HepG2 (cell line): Measurements from ENCODE around the gene MGAT4C.

Experiments used
- CHD4 ChIP-seq: fragments of 200-600 bp; sonication (generic); IDR thresholded peaks from 2 replicates; pipeline ENCODE4 v1.7.0; 2017; ENCODE audit warnings: mild to moderate bottlenecking, low read length, borderline replicate concordance
- CTCF ChIP-seq: sonication (generic); formaldehyde crosslinking; IDR thresholded peaks from 2 replicates; pipeline ENCODE4 v1.5.0; 2020; ENCODE audit warnings: mild to moderate bottlenecking, missing genetic modification reagents, moderate library complexity
- FOXJ3 ChIP-seq: sonication (generic); formaldehyde crosslinking; IDR thresholded peaks from 2 replicates; pipeline ENCODE4 v1.4.0; 2020; ENCODE audit warnings: missing genetic modification reagents, mild to moderate bottlenecking, borderline replicate concordance
- FOXK2 ChIP-seq: fragments of 450-650 bp; IDR thresholded peaks from 2 replicates; pipeline ENCODE4 v1.6.1; 2016
- HNRNPL ChIP-seq: fragments of 200-400 bp; formaldehyde crosslinking; IDR thresholded peaks from 2 replicates; pipeline ENCODE4 v1.6.1; 2017; ENCODE audit warnings: mild to moderate bottlenecking, low read depth, low read length
- HOXA9 ChIP-seq: sonication (generic); formaldehyde crosslinking; IDR thresholded peaks from 2 replicates; pipeline ENCODE4 v1.8.1; 2022; ENCODE audit warnings: missing genetic modification reagents, mild to moderate bottlenecking, moderate library complexity, borderline replicate concordance
- IRX3 ChIP-seq: sonication (generic); formaldehyde crosslinking; IDR thresholded peaks from 2 replicates; pipeline ENCODE4 v1.8.1; 2023; ENCODE audit warnings: mild to moderate bottlenecking, low read depth, missing genetic modification reagents, borderline replicate concordance
- KDM1A ChIP-seq: IDR thresholded peaks from 2 replicates; pipeline ENCODE4 v1.6.1; 2016; ENCODE audit warnings: missing compliant biosample characterization
- SRF ChIP-seq: IDR thresholded peaks from 2 replicates; pipeline ENCODE4 v1.6.1; 2011; ENCODE audit warnings: mild to moderate bottlenecking, low read depth, low read length, moderate library complexity
- U2AF1 ChIP-seq: fragments of 200-400 bp; formaldehyde crosslinking; optimal IDR thresholded peaks from 2 replicates; pipeline ENCODE3; 2017; ENCODE audit warnings: mild to moderate bottlenecking, low read depth, low read length
- USF2 ChIP-seq, 2 experiments: sonication (generic) in 1 of 2; formaldehyde crosslinking in 1 of 2; IDR thresholded peaks; 2 replicates each; pipeline versions ENCODE4 v1.5.1 to v1.6.1; 2011 to 2020; ENCODE audit warnings: borderline replicate concordance in 1 of 2, low read depth in 1 of 2, low read length in 1 of 2, mild to moderate bottlenecking in 1 of 2, missing genetic modification reagents in 1 of 2, moderate library complexity in 1 of 2
- ZNF264 ChIP-seq: sonication (generic); formaldehyde crosslinking; IDR thresholded peaks from 2 replicates; pipeline ENCODE4 v1.4.0; 2020; ENCODE audit warnings: missing genetic modification reagents

- no peak for TF ChIP-seq IRX3 (CRISPR knock-in tag)
- TF ChIP-seq CTCF (CRISPR knock-in tag), result no peak
- TF ChIP-seq FOXK2, result no peak
- TF ChIP-seq CHD4, result no peak
- no peak for TF ChIP-seq HOXA9 (CRISPR knock-in tag)
- TF ChIP-seq HNRNPL, result no peak
- no peak for TF ChIP-seq KDM1A (CRISPR knock-in tag)
- TF ChIP-seq U2AF1, result no peak
- TF ChIP-seq USF2 (IDR thresholded peaks at IDR 0.05; ENCODE audit: low read depth, low read length), result no peak
- TF ChIP-seq USF2 (CRISPR knock-in tag; IDR thresholded peaks at IDR 0.05; ENCODE audit: borderline replicate concordance), result no peak
- no peak for TF ChIP-seq FOXJ3
- no peak for TF ChIP-seq SRF
- no peak for TF ChIP-seq ZNF264 (CRISPR knock-in tag)
Observed at GRCh38 chr12:86174188-86174587, 82.0 kb downstream of the MGAT4C start.
